Nephron progenitor cell (in vitro differentiated cells): ENCODE measurements around the gene HNF4A.

Source experiments
- DNase-seq: peaks from one replicate; pipeline ENCODE4 v3.0.0; 2021
- H3K27ac Mint-ChIP-seq: 2 replicates; pipeline ENCODE4 v1.8.0; 2021; ENCODE audit warnings: mild to moderate bottlenecking, moderate library complexity, mixed read lengths
- H3K27me3 Mint-ChIP-seq: 2 replicates; pipeline ENCODE4 v1.8.0; 2021; ENCODE audit warnings: mild to moderate bottlenecking, low read depth, mixed read lengths; ENCODE audit not compliant: poor library complexity
- H3K36me3 Mint-ChIP-seq: 2 replicates; pipeline ENCODE4 v1.8.0; 2021; ENCODE audit warnings: low read depth, mixed read lengths
- H3K4me1 Mint-ChIP-seq: 2 replicates; pipeline ENCODE4 v1.8.0; 2021; ENCODE audit warnings: mixed read lengths
- H3K4me3 Mint-ChIP-seq: 2 replicates; pipeline ENCODE4 v1.8.0; 2021; ENCODE audit warnings: mild to moderate bottlenecking, moderate library complexity, mixed read lengths
- H3K9me3 Mint-ChIP-seq: 2 replicates; pipeline ENCODE4 v1.8.0; 2021; ENCODE audit warnings: mild to moderate bottlenecking, moderate library complexity, mixed read lengths
- CTCF ChIP-seq: fragments of 200-600 bp; sonication (generic); IDR thresholded peaks from 2 replicates; pipeline ENCODE4 v1.5.0; 2021; ENCODE audit warnings: antibody characterized with exemption

HNF4A gene

GRCh38 chr20:44409132-44409600 is 53.7 kb downstream of the HNF4A start:
- no peaks in the 10 kb centered on the region for H3K36me3 Mint-ChIP-seq
- DNase-seq, result no peak
- peaks cover 20% of the 10 kb centered on the region for H3K4me1 Mint-ChIP-seq
- H3K27ac Mint-ChIP-seq, result no peak overlapping the region
- no peak overlapping the region for H3K4me3 Mint-ChIP-seq
- H3K9me3 Mint-ChIP-seq, result no peaks in the 10 kb centered on the region
- no peak for TF ChIP-seq CTCF
- H3K27me3 Mint-ChIP-seq, result peaks cover 11% of the 10 kb centered on the region

DNA sequence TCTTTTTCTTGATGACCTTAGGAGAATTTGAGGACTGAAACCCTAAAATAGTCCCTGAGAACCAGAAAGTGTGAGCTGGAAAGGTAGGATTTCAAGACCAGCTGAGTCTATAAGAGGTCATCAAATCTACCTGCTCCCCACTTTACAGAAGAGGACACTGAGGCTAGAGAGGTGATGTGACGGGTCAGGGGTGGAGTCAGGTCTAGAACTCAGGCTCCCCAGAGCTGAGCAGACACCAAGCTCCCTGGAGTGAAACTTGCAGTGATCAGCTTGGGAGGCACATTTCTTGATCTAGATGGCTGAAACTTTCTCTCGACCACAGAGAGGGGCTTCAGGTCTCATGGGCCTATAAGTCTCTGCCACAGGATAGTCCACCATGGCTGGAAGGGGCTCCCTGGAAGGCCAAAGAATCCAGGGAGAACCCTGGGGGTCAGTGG is 55.1 kb downstream of the HNF4A start:
- Mint-ChIP-seq H3K9me3 (no peaks in the 10 kb centered on the region), H3K4me1 (peaks cover 13% of the 10 kb centered on the region), H3K27me3 (peaks cover 7% of the 10 kb centered on the region), H3K27ac (peak overlapping the region; percentile 44), H3K36me3 (no peaks in the 10 kb centered on the region), H3K4me3 (no peak overlapping the region)
- DNase-seq, result no peak
- no peak for TF ChIP-seq CTCF

DNA sequence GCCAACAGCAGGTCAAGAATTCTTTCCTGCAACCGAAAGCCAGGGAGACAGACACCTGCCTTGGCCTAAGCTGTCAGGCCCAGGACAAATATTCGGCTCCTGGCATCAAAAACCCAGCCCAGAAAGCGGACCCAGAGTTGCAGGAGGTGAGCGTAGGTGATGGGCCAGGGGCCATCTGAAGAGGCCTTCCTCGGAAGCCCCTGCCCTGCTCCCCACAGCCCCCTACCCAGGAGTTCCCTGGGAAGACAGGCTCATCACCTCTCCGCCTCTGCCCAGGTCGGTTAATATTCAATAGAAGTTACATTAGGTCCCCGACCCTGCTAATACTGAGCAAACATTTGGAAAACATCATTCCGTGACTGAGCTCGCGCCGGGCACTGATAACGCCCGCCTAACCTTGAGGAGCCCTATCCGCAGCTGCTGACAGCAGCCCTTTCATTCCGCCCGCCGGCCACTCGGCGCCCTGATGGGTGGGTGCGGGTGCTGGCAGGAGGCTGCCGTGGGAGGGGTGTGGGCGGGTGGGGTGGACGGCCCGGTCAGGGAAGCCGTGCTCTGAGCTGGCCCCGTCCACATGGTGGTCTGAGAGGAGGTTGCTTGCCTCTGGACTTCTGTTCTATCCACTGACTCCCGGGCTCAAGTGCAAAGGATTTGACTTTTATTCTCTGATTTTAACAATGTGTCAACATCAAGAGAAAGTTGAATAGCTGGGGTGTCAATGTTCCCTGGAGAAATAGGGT is 55.7 kb downstream of the HNF4A start:
- Mint-ChIP-seq H3K27ac (no peak overlapping the region), H3K36me3 (no peaks in the 10 kb centered on the region), H3K9me3 (no peaks in the 10 kb centered on the region), H3K4me1 (peaks cover 13% of the 10 kb centered on the region), H3K4me3 (no peak overlapping the region), H3K27me3 (peaks cover 7% of the 10 kb centered on the region)
- TF ChIP-seq CTCF, result no peak
- DNase-seq, result no peak

DNA sequence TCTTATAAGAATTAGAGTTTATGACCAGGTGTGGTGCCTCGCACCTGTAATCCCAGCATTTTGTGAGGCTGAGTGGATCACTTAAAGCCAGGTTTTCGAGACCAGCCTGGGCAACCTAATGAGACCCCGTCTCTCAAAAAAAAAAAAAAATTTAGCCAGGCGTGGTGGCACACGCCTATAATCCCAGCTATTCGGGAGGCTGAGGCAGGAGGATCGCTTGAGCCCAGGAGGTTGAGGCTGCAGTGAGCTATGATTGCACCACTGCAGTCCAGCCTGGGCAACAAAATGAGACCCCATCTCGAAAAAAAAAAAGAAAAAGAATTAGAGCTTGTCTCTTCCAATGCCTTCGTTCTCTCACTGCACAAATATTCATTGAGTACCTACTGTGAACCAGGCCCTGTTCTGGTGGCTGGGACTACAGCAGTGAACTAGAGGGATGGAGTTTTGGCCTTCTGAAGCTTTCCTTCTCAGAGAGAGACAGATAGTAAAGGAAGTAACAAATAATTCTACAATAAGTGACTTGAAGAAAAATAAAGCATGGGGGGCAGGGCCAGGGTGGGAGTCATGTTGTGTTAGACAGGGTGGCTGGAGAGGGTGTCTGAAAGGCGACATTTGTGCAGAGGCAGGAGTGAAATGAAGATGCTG is 56.4 kb downstream of the HNF4A start:
- no peaks in the 10 kb centered on the region for H3K36me3 Mint-ChIP-seq

GRCh38 chr20:44412402-44413144 is 57.1 kb downstream of the HNF4A start:
- peaks cover 13% of the 10 kb centered on the region for H3K4me1 Mint-ChIP-seq
- H3K9me3 Mint-ChIP-seq, result no peaks in the 10 kb centered on the region
- no peak for TF ChIP-seq CTCF
- no peaks in the 10 kb centered on the region for H3K36me3 Mint-ChIP-seq
- H3K4me3 Mint-ChIP-seq, result no peak overlapping the region
- no peak for DNase-seq
- H3K27me3 Mint-ChIP-seq, result peaks cover 7% of the 10 kb centered on the region
- H3K27ac Mint-ChIP-seq, result peak overlapping the region; percentile 87

More for the DNA sequence above, 56.4 kb downstream of the HNF4A start:
- Mint-ChIP-seq H3K9me3 (no peaks in the 10 kb centered on the region), H3K27me3 (peaks cover 7% of the 10 kb centered on the region), H3K4me3 (no peak overlapping the region), H3K4me1 (peaks cover 13% of the 10 kb centered on the region), H3K27ac (peak overlapping the region; percentile 87)
- TF ChIP-seq CTCF, result no peak
- DNase-seq, result no peak
